OCI-LY1 (cell line): ENCODE data around the gene B4GALNT2.

Source experiments
- CTCF ChIP-seq: fragments of 200-600 bp; sonication (generic), shearing (Covaris generic); IDR thresholded peaks from 2 replicates; pipeline ENCODE4 v1.5.1; 2017; ENCODE audit warnings: mild to moderate bottlenecking, antibody characterized with exemption, low read length, moderate library complexity, mixed read lengths
- EZH2 ChIP-seq: fragments of 200-600 bp; sonication (generic), shearing (Covaris generic); IDR thresholded peaks from 2 replicates; pipeline ENCODE4 v1.8.0; 2017; ENCODE audit warnings: borderline replicate concordance, mixed run types, mild to moderate bottlenecking, antibody characterized with exemption, low read length, moderate library complexity, mixed read lengths

- TF ChIP-seq CTCF, result no peak
- TF ChIP-seq EZH2, result no peak
Measured at GRCh38 chr17:49121696-49122292, 10.8 kb upstream of the B4GALNT2 start.
